Hepatocyte (in vitro differentiated cells): ENCODE measurements around the gene ART1. TPM values are rescaled to one million over a fixed set of nuclear protein-coding genes. Genes with fewer than 3 reads are reported as not detected.

Experiments used
- DNase-seq: peaks from one replicate; pipeline ENCODE4 v3.0.0-alpha.2; 2016; ENCODE audit warnings: low spot score
- H2AFZ ChIP-seq: fragments of 200-600 bp; sonication (generic); 2 replicates; pipeline ENCODE4 v1.6.0; 2016; ENCODE audit warnings: antibody characterized with exemption, mild to moderate bottlenecking
- H3K27ac ChIP-seq: fragments of 200-600 bp; sonication (generic); 2 replicates; pipeline ENCODE4 v1.5.1; 2016; ENCODE audit warnings: mild to moderate bottlenecking
- H3K27me3 ChIP-seq: fragments of 200-600 bp; sonication (generic); 2 replicates; pipeline ENCODE4 v1.6.1; 2016
- H3K36me3 ChIP-seq: fragments of 200-600 bp; sonication (generic); replicated peaks from 2 replicates; pipeline ENCODE4 v1.5.1; 2016; ENCODE audit warnings: low read depth; ENCODE audit not compliant: insufficient read depth
- H3K4me1 ChIP-seq: fragments of 200-600 bp; sonication (generic); 2 replicates; pipeline ENCODE4 v1.5.1; 2016; ENCODE audit warnings: mild to moderate bottlenecking, moderate library complexity; ENCODE audit not compliant: insufficient read depth
- H3K4me2 ChIP-seq: fragments of 200-600 bp; sonication (generic); 2 replicates; pipeline ENCODE4 v1.6.0; 2016
- H3K4me3 ChIP-seq: fragments of 200-600 bp; sonication (generic); 2 replicates; pipeline ENCODE4 v1.5.1; 2016; ENCODE audit warnings: mild to moderate bottlenecking
- H3K79me2 ChIP-seq: fragments of 200-600 bp; sonication (generic); 2 replicates; pipeline ENCODE4 v1.6.0; 2017; ENCODE audit warnings: mild to moderate bottlenecking
- H3K9me2 ChIP-seq: fragments of 200-600 bp; sonication (generic); replicated peaks from 2 replicates; pipeline ENCODE4 v1.6.0; 2017; ENCODE audit warnings: mild to moderate bottlenecking; ENCODE audit not compliant: insufficient read depth
- H3K9me3 ChIP-seq: fragments of 200-600 bp; sonication (generic); 2 replicates; pipeline ENCODE4 v1.5.1; 2016; ENCODE audit warnings: low read depth, mild to moderate bottlenecking
- H4K20me1 ChIP-seq: fragments of 200-600 bp; sonication (generic); 2 replicates; pipeline ENCODE4 v1.6.0; 2016; ENCODE audit warnings: mild to moderate bottlenecking; ENCODE audit not compliant: insufficient read depth, poor library complexity, severe bottlenecking
- EZH2 ChIP-seq: fragments of 200-600 bp; sonication (generic); IDR thresholded peaks from 2 replicates; pipeline ENCODE4 v1.6.1; 2016; ENCODE audit warnings: antibody characterized with exemption, mild to moderate bottlenecking, borderline replicate concordance
- EZH2phosphoT487 ChIP-seq: fragments of 200-600 bp; sonication (generic); IDR thresholded peaks from one replicate; pipeline ENCODE4 v1.6.1; 2018; ENCODE audit warnings: antibody characterized with exemption, mild to moderate bottlenecking, low read depth, moderate library complexity; ENCODE audit not compliant: unreplicated experiment, severe bottlenecking
- WGBS: methylation state at CpG from one replicate; pipeline ENCODE4 v1.1.6; 2016; ENCODE audit warnings: low lambda C conversion rate; ENCODE audit errors: missing lambda C conversion rate; 5-methylcytosine and 5-hydroxymethylcytosine counted together
- polyA plus RNA-seq: library from polyadenylated mRNA; unstranded; fragments of >200 nt; fragmentation: Nextera tagmentation; extraction: Ambion mirVana; gene quantifications from 2 replicates; pipeline ENCODE4 v1.2.1, GENCODE V29; 2016
- total RNA-seq: library from RNA; depleted of rRNA; stranded (reverse); fragments of >200 nt; gene quantifications from 2 replicates; pipeline ENCODE4 v1.2.3, GENCODE V29; 2014
- TF ChIP-seq, protein P1 (sequence below): fragments of 200-600 bp; sonication (generic); IDR thresholded peaks from 2 replicates; pipeline ENCODE4 v1.5.1; 2016; ENCODE audit warnings: antibody characterized with exemption, mild to moderate bottlenecking; ENCODE audit not compliant: poor library complexity

Gene ART1
- total and polyA plus RNA-seq, 2 experiments from 2014 or later = not detected

DNA sequence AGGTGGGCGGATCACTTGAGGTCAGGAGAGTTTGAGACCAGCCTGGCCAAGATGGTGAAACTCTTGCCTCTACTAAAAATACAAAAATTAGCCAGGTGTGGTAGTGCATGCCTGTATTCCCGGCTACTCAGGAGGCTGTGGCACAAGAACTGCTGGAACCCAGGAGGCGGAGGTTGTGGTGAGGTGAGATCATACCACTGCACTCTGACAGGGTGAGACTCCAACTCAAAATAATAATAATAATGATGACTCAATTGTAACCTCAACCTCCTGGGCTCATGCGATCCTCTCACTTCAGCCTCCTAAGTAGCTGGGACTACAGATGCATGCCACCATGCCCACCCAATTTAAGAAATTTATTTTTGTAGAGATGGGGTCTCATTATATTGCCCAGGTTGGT, 41.8 kb downstream of the ART1 start:
- DNase-seq = no peak
- H3K36me3 ChIP-seq = no peaks in the 10 kb centered on the region
- no peak overlapping the region for H3K27ac ChIP-seq
- TF ChIP-seq EZH2phosphoT487 = no peak
- TF ChIP-seq, protein P1, sequence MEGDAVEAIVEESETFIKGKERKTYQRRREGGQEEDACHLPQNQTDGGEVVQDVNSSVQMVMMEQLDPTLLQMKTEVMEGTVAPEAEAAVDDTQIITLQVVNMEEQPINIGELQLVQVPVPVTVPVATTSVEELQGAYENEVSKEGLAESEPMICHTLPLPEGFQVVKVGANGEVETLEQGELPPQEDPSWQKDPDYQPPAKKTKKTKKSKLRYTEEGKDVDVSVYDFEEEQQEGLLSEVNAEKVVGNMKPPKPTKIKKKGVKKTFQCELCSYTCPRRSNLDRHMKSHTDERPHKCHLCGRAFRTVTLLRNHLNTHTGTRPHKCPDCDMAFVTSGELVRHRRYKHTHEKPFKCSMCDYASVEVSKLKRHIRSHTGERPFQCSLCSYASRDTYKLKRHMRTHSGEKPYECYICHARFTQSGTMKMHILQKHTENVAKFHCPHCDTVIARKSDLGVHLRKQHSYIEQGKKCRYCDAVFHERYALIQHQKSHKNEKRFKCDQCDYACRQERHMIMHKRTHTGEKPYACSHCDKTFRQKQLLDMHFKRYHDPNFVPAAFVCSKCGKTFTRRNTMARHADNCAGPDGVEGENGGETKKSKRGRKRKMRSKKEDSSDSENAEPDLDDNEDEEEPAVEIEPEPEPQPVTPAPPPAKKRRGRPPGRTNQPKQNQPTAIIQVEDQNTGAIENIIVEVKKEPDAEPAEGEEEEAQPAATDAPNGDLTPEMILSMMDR = no peak
- TF ChIP-seq EZH2 = no peak
- no peaks in the 10 kb centered on the region for H3K9me3 ChIP-seq
- no peak overlapping the region for H3K4me3 ChIP-seq
- H3K4me2 ChIP-seq = no peak overlapping the region
- H3K79me2 ChIP-seq = no peaks in the 10 kb centered on the region
- WGBS = 75% methylated on average over 4 of the region's 4 CpGs
- no peaks in the 10 kb centered on the region for H3K4me1 ChIP-seq
- no peaks in the 10 kb centered on the region for H3K27me3 ChIP-seq
- no peaks in the 10 kb centered on the region for H3K9me2 ChIP-seq
- H2AFZ ChIP-seq = no peak overlapping the region
- H4K20me1 ChIP-seq = no peaks in the 10 kb centered on the region

DNA sequence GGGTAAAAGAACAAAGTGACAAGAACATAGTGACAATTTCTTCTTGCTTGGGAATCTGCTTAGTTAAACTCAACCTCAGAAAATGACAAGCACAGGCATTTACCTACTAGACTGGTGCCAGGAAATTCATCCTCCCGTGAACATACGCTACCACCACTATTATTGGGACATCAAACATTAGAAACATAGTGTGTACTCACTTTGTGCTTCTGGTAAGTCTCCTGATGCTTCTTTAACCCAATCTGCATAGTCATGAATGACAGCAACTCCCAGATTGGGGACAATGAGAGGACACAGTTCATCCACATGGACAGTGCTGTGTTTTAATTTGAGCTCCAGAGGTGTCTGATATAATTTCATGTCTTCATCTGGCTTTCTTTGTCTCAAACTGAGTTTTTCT, 55.5 kb downstream of the ART1 start:
- Histone ChIP-seq H3K9me3 (no peaks in the 10 kb centered on the region), H3K27ac (no peak overlapping the region), H3K27me3 (no peaks in the 10 kb centered on the region), H3K4me3 (no peak overlapping the region), H3K9me2 (no peaks in the 10 kb centered on the region), H3K79me2 (no peaks in the 10 kb centered on the region), H2AFZ (no peak overlapping the region), H4K20me1 (no peaks in the 10 kb centered on the region), H3K36me3 (no peaks in the 10 kb centered on the region), H3K4me2 (no peak overlapping the region), H3K4me1 (no peaks in the 10 kb centered on the region)
- WGBS = 94% methylated on average over 2 of the region's 2 CpGs
- TF ChIP-seq, protein P1 = no peak
- no peak for TF ChIP-seq EZH2phosphoT487
- no peak for TF ChIP-seq EZH2
- no peak for DNase-seq

DNA sequence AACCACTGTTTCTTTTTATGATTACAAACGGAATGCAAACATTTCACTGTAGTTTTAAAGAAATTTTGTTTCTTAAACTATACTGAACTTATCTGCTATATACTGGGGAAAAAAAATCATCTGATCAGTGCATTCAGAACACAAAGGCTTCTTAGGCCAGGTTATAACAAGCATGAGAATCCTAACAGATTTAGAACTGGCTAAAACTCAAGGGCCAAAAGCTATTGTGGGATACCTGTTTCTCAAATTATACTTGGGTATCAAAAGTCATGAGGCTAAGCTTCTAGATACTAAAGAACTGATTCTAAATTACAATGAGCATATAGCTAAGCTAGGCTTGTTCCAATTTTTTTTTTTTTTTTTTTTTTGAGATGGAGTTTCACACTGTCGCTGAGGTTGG, 56.0 kb downstream of the ART1 start:
- Histone ChIP-seq H3K4me1 (no peaks in the 10 kb centered on the region), H2AFZ (no peak overlapping the region), H3K27ac (no peak overlapping the region), H3K9me3 (no peaks in the 10 kb centered on the region), H3K36me3 (no peaks in the 10 kb centered on the region), H3K4me3 (no peak overlapping the region), H3K27me3 (no peaks in the 10 kb centered on the region), H3K79me2 (no peaks in the 10 kb centered on the region), H4K20me1 (no peaks in the 10 kb centered on the region), H3K4me2 (no peak overlapping the region), H3K9me2 (no peaks in the 10 kb centered on the region)
- no peak for DNase-seq
- 97% methylated on average over 2 of the region's 2 CpGs for WGBS
- no peak for TF ChIP-seq EZH2
- TF ChIP-seq, protein P1 = no peak
- TF ChIP-seq EZH2phosphoT487 = no peak

DNA sequence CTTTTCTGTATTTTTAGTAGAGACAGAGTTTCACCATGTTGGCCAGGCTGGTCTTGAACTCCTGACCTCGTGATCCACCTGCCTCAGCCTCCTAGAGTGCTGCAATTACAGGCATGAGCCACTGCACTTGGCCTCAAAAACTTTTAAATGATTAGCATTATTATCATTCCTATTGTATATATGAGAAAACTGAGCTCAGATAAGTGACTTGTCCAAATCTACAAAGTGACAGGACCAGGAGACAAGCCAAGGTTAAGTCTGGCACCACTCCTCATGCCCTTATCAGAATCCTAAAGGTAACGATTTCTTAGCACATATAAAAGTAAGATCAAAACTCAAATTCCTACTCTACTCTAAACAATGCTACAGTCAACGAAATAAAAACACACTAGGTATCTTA, 58.5 kb downstream of the ART1 start:
- H3K27me3 ChIP-seq = no peaks in the 10 kb centered on the region
- H3K27ac ChIP-seq = no peak overlapping the region
- H3K4me3 ChIP-seq = no peak overlapping the region
- H2AFZ ChIP-seq = no peak overlapping the region
- peaks cover 6% of the 10 kb centered on the region for H3K79me2 ChIP-seq
- H3K4me1 ChIP-seq = no peaks in the 10 kb centered on the region
- no peaks in the 10 kb centered on the region for H4K20me1 ChIP-seq
- no peaks in the 10 kb centered on the region for H3K9me2 ChIP-seq
- WGBS = 93% methylated on average over 3 of the region's 3 CpGs
- TF ChIP-seq, protein P1 = no peak
- no peak for TF ChIP-seq EZH2phosphoT487
- no peak for TF ChIP-seq EZH2
- H3K9me3 ChIP-seq = no peaks in the 10 kb centered on the region
- DNase-seq = no peak
- H3K4me2 ChIP-seq = no peak overlapping the region
- H3K36me3 ChIP-seq = no peaks in the 10 kb centered on the region
